ENCODE results near the gene TRMT1.
"Not testable (repeated sequence)": the region's sequence is repeated elsewhere in the genome, so short reads cannot be mapped to it uniquely, and the experiment has no call there.

TRMT1 gene

DNA sequence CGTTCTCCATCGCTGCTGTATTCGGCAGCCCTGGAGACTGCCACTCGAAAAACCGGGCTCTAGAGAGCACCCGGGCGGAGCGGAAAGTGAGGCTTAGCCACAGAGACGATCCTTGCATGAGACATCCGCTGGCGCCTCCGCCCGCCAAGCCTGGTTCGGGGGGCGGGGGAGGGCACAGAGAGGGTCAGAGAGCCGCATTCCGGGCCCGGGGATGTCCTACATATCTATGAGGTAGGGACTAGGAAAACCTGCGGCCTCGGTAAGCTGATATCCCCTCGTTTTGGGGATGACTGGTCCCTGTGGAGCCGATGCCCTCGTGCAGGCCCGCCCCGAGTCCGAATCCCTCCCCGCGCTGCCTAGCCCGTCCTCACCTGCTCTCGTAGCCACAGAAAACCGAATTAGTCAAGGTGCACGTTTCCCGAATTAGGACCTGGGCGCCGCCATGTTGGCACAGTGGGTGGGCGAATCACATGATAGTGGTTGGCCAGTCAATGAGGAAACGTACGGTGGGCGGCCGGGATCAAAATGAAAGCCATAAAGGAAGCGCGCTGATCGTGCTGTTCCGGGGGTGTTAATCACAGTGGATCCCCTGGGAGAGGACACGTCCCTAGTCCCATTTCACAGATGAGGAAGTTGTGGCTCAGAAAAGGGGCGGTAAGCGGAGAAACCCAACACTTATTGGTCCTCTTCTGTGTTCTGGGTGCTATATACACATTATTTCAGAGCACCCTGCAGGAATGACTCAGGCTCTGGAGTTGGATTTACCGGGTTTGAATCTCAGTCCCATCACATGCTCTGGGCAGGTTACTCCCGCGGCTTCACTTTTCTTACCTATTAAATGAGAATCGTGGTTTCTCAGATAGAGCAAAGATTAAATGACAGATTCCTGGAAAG, at the start of gene TRMT1:
Gene TRMT1 (minus strand): TSS at position 459 of the 894 bp plus-strand sequence. CDS start 341 bp downstream, at position 118.
- peak; percentile 95 for DNase-seq

DNA sequence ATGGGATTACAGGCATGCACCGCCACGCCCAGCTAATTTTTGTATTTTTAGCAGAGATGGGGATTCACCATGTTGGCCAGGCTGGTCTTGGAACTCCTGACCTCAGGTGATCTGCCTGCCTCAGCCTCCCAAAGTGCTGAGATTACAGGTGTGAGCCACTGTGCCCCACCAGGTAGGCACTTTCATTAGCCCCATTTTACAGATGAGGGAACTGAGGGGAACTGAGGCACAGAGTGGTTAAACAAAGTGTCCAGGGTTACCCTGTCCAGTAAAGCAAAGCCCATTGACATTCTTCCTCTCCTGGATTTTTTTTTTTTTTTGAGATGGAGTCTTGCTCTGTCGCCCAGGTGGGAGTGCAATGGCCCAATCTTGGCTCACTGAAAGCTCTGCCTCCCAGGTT, 49.6 kb upstream of the TRMT1 start:
- DNase-seq: not testable (repeated sequence)

DNA sequence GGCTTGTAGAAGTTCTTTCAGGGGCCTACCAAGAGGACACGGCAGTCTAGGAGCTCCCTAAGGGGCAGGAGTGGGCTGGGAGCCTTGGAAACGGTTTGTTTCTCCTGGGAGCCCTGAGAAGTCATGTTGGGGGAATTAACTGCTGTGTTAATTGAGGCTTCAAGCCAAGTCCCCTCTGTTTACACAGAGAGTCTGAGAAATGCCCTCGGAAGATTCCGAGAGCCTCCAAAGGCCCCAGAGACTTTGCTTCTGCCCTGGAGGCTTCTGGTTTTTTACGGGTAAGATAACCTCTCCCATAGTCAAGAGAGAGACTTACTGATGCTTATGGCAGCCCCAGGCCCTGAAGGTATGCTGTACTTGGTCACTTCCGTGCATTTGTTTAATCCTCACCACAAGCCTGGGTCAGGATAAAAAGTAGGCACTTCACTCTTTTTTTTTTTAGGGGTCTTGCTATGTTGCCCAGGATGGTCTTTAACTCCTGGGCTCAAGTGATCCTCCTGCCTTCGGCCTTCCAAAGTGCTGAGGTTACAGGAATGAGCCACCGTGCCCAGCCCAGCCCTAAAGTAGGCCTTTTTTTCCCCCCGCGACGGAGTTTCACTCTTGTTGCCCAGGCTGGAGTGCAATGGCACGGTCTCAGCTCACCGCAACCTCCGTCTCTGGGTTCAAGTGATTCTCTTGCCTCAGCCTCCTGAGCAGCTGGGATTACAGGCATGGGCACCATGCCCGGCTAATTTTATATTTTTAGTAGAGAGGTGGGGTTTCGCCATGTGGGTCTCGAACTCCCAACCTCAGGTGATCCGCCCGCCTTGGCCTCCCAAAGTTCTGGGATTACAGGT, 48.8 kb upstream of the TRMT1 start:
- DNase-seq: no peak

DNA sequence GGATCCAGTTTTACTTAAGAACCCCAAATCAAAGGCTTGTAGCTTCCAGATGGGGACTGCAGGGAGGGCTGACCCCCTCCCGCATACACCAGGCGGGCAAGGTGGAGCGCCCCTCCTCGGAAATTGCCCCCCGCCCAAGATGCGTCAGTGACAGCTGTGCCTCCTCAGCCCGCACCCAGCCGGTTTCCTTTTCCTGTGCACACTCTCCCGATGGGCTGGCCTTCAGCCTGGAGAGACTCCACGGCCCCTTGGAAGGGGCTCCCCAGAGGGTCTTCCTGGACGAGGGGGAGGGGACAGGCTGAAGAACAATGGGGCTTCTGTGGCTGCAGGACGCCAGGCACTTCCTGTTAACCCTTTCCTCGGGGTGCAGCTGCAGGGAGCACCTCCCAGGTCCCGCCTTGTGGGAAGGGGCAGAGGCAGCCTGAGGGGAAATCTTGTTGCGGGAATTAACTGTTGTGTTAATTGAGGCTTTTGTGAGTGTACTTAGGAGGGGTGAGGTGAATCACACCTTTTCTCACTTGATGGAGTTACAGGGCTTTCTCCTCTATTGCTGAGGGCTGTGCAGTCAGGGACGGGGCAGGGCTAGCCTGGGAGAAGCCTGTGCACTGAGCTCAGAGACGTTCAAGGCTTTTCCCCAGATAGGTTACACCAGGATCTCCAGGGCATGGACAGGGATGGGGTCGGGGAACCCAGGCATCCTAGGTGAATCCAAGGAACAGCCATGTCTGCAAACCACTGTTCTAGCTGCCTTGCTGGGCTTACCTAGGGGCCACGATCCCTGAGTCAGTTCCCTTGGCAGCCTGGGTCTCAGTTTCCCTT, 48.0 kb upstream of the TRMT1 start:
- DNase-seq: peak; percentile 54

DNA sequence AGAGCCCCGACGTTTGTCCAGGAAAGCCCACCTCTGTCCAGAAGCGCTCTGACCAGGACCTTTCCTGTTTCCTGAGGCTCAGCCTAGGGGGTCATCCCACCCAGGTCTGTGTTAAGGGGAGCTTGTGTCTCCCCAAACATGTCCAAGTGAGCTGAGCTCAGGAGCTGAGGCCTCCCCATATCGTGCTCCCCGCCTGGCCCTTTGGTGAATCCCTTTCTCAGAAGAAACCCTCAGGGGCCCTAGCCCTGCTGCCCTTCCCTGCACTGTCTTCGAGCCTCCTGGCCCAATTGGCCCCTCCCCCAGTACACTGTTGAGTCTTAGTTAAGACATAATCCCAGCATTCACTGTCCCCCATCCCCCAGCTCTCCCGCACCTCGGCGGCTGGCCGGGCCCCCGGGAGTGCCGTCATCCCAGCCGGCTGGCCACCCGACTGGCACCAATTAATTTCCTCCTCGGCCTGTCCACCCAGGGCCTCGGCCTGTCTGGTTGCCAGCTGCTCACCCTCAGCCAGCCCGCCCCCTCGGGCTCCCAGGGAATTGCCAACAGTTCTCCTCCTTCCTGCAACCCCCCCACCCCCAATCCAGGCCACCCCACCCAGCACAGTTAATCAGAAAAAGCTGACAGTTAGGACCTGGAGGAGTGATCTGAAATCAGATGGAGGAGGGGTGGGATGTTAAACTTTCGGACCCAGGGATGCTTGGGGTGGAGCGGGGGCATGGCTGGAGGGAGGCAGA, 47.2 kb upstream of the TRMT1 start:
- peak; percentile 67 for DNase-seq

DNA sequence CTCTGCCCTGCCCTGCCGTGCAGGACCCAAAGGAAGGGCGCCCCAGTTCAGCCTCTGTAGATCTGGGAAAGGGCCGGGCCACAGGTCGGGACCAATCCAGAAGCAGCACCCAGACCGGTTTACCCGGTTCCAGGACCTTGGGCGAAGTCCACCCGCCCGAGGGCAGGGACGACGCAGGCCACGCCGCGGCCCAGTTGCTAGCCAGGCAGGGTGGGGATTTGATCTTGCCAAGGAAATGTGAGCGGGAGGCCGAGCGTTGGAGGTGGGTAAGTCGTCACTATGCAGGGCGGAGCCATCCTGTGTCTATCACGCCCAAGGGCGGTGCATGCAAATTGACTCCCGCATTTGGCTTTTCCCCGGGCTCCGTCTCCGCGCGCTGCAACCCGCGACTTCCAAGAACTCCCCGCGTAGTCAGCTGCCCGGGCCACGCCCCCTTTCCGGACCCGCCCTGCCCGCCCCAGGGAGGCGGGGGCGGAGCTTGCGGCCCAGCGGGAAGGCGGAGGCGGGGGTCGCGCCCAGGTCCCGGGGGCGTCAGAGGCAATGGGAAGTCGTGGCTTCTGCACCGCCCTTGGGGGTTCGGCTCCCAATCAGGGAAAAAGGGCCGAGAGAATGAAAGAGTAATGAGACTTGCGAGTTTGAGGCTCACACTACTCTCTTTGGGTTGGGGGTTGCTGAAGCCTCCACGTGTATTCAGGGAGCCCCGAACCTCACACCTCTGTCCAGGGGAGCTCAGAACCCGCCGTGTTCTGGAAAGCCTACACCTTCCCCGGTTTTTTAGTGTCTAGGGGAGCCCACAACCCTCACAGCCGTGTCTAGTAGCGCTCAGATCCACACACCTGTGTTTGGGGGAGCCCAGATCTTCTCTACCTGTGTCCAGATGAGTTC, 46.4 kb upstream of the TRMT1 start:
- peak; percentile 97 for DNase-seq

DNA sequence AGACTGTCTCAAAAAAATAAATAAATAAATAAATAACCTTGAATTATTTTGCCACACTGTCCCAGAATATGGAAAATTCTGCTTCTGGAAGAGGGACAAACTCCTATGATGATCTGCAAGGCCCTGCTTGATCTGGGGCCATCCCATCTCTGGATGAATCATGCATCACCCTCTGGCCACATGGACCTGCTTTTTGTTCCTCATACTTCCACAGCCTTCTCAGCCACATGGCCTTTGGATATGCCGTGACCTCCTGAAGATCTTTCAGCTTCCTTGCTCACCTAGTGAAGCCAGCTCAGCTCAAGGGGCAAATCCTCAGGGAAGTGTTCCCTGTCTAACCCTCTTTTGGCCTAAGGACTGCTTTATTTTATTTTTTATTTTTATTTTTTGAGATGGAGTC, 44.0 kb upstream of the TRMT1 start:
- DNase-seq: no peak

DNA sequence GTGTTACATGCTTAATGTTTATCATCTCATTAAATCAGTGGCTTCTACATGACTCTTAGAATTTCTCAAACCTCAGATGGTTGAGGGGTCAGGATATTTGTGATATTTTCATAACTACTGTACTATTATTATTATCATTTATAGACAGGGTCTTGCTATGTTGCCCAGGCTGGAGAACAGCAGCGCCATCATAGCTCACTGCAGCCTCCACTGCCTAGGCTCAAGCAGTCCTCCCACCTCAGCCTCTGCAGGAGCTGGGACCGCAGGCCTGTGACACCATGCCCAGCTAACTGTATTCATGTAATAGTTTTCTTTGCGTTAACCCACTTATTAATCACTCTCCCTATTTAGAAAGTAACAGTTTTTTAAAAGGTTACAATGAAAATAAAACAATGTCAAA, 43.2 kb upstream of the TRMT1 start:
- no peak for DNase-seq

DNA sequence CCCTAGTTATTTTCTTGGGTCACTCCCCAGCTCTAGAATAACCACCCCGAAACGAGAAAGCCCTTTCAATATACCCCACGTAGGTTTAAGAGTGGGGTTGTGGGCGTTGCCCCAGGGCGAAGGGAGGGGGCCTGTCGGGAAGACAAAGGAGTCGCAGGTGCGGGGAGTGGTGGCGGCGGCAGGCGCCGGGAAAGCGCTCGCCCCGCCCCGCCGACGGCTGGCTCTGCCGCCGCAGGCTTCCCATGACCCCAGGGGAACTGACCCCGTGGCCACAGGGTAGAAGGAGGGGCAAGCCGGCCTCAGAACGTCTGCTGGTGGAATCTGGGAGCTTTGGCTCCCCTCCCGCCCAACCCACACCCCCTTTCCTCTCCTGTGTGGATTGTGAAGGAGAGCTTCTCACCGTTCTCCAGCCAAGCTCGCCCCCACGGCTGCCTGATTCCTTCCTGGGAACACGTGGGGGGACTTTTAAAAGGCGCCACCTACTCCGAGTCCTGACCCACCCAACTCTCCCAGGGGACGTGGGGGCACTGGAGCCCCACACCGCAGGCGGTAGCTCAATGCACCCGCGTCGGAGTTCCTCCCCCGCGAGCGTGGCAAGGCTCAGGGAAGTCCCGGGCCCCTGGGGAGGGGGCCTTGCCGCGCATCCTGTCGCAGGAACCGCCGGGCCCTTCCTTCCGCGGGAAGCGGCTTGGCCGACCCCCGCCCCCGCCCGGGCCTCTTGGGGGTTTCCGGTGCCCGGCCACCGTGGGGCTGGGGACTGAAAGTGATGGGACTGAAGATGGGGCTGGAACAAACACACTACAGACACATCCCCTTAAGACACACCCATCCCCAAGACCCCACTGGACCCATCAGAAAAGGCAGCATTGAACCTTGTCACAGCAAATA, 39.2 kb upstream of the TRMT1 start:
- peak; percentile 82 for DNase-seq

DNA sequence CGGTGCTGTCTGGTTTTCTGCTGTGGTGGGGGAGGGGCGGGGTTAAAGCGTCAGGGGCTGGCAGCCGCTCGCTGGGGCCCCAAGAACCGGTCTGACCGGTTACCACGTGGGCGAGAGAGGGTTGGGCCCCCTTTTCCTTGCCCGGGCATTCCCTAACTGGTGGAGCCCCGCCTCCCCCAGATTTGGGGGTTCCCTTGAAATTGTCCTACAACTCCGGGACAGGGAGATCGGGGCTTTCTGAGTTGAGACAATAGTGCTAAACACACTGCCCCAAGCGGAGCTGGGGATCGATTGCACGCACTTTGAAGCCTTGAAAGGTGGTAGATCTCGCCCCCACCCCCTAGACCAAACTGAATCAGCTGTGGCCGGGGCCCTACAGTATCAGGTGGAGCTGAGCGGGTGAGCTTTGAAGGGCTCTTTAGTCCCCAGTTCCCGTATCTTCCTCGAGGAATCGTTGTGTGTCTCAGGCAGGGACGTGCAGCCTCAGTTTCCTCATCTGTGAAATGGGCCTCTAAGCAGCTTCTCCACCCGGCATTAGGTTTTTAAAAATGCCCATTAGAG, 38.5 kb upstream of the TRMT1 start:
- peak; percentile 84 for DNase-seq

DNA sequence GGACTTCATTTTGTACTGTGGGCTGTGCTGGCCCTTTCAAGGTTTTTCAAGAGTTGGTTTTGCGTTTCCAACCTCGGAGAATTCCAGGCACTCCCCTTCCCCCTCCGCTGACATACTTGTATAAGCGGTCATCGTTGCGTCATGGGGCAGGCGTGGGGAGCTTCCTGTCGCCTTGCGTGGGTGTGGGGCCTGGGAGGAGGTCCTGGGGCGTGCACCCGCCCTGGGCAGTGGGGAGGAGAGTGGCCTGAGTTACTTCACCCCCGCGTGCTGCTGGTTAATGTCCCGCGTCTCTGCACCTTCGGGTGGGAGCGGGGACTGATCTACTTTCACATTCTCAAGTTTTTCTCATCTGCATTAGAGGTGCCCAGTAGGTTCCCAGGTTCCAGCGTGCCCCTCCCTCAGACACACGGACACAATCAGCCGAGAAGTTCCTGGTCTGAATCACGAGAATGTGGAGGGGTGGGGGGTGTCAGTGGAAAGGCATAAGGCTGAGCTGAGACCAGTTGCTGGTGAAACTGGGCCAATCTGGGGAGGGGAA, 37.8 kb upstream of the TRMT1 start:
- peak; percentile 77 for DNase-seq

DNA sequence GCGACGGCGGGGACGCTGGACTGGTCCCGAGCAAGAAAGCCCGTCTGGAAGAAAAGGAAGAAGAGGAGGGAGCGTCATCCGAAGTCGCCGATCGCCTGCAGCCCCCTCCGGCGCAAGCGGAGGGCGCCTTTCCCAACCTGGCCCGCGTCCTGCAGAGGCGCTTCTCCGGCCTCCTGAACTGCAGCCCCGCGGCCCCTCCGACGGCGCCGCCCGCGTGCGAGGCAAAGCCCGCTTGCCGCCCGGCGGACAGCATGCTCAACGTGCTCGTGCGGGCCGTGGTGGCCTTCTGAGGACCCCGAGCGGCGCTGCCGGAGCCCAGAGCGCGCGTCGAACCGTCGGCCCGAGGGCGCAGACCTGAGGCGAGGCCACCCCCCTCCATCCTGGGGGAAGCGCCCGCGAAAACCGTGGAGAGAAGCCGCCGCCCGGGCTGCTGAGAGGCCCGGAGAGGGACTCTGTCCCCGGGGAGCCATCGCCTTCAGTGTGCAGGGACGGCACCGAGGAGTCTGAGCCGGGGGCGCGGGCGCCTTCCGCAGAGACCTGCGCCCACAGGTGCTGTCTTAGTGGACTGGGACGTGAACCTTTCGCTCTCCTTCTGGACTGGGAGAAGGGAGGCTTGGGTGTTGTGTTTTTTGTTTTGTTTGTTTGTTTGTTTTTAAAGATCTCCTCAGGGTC, 37.2 kb upstream of the TRMT1 start:
- DNase-seq: no peak

DNA sequence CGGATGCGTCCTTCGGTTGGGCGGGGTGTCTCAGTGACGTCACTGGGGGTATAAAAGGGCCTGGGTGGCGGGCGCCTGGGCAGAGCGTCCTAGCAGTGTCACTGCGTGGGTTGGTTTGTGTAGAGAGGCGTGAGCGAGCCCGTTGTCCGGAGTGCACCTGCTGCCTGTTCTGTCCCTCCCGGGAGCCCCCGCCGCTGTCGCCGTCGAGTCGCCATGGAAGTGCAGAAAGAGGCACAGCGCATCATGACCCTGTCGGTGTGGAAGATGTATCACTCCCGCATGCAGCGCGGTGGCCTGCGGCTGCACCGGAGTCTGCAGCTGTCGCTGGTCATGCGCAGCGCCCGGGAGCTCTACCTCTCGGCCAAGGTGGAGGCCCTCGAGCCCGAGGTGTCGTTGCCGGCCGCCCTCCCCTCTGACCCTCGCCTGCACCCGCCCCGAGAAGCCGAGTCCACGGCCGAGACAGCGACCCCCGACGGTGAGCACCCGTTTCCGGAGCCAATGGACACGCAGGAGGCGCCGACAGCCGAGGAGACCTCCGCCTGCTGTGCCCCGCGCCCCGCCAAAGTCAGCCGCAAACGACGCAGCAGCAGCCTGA, 36.5 kb upstream of the TRMT1 start:
- peak; percentile 99 for DNase-seq

DNA sequence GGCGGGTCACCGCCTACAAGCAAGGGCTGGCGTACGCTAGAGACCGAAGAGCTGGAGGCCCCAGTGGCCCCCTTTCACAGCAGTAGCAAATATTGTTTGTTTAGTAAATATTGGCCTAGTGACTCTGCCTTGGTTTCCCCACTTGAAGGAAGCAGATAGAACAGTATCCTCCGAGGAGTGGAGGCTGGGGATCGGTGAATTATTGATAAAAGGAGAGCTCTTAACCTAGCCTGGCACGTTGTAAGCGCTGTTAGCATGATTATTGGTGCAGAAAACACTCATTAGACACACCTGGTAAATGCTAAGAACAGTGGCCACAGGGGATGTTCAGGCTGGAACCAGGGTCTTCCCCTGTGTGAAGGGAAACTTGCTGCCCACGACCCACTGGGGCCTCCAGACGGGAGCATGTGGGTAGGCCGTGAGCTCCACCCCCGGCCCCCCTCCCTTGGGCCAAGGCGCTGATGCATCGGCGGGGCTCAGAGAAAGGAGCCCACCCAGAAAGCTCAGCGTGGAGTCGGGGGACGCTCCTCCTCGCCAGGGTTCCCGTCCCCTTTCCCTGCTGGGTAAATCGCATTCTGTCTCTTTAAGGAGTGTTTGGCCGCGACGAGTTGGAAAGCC, 35.9 kb upstream of the TRMT1 start:
- no peak for DNase-seq

DNA sequence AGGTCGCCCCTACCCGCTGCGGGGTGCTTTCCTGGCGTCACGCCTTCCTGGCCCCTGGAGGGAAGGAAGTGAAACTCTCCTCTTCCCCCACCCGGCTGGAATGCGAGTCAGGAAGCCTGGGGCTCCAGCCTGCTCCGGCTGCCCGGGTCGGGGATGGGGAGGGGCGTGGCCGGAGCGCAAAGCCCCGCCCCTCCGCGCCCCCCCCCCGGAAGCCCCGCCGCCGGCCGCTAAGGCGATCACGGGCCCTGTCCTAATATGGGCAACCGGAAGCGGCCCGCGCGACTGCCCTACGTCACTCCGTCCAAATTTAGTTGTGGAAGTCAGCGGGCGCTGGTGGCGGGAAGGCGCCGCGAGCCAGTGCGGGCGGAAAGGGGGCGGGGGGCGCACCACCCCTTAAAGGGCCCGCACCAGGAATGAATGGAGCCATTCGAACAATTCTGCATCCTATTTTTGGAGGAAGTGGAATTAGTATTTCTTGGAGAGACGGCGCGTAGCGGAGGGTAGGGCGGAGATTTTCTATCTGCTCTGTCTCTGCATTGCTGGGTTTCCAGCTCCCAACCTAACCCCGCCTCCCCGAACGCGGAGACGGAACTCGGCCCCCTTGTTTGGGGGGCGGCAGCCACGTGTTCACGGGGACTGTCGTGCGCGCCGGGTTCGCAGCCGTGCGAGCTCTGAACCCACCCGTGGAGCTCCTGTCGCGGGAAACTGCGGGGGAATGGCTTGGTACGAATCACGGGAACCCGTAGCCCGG, 35.2 kb upstream of the TRMT1 start:
- peak; percentile 97 for DNase-seq

DNA sequence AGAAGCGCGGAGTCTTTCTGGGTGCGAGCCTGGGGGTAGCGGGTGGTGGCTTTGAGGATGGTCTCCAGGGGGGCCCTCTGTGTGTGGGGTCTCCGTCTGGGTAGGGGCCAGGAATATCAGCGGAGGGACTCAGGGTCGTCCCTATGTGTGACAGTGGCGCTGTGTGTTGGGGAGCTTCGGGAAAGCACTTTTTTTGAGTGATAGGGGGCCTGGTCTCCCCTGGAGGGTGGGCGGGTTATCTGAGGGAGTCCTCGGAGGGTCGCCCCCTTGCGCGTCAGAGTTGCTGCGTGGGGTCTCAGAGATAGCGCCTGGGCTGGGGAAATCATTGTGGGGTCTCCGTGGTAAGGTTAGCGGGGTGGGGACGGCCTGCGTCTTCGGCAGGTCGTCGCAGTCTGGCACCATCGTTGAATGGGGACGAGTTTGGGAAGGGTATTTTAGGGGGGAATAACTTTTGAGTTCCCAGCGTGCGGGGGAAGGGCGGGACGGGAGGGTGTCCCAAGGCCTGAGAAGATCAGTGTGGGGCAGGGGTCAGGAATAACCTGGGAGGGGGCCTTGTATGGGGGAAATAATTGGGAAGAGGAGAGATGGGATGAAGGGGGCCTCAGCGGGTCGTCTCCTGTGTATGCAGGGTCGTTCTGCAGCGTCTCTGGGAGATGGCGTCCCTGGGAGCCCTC, 34.5 kb upstream of the TRMT1 start:
- peak; percentile 25 for DNase-seq
